Right forelimb (tissue), 1 donor: Measurements from ENCODE around the gene ELAVL4.
"Not testable (repeated sequence)": the region's sequence is repeated elsewhere in the genome, so short reads cannot be mapped to it uniquely, and the experiment has no call there.

ENCODE experiments used
- DNase-seq: peaks from one replicate; pipeline ENCODE4 v3.0.0-alpha.2; 2018

The ELAVL4 gene

GRCh38 chr1:50126927-50127715 lies 18.4 kb downstream of the ELAVL4 start:
- DNase-seq, result no peak

GRCh38 chr1:50129201-50129600 lies 20.5 kb downstream of the ELAVL4 start:
- DNase-seq, result no peak

GRCh38 chr1:50132347-50132894 lies 23.7 kb downstream of the ELAVL4 start:
- DNase-seq, result no peak

- DNase-seq, result no peak
These were observed 27.0 kb downstream of the ELAVL4 start for GRCh38 chr1:50135716-50136115.

GRCh38 chr1:50139339-50140181 lies 30.8 kb downstream of the ELAVL4 start:
- no peak for DNase-seq

- no peak for DNase-seq
These were observed 31.4 kb downstream of the ELAVL4 start for GRCh38 chr1:50140182-50140447.

GRCh38 chr1:50147191-50147850 lies 38.6 kb downstream of the ELAVL4 start:
- no peak for DNase-seq

- no peak for DNase-seq
These were observed 39.6 kb downstream of the ELAVL4 start for GRCh38 chr1:50148142-50148923.

GRCh38 chr1:50152236-50152635 lies 43.5 kb downstream of the ELAVL4 start:
- DNase-seq, result no peak

GRCh38 chr1:50155541-50155940 lies 46.8 kb downstream of the ELAVL4 start:
- no peak for DNase-seq

- no peak for DNase-seq
These were observed 47.7 kb downstream of the ELAVL4 start for GRCh38 chr1:50156241-50157010.

GRCh38 chr1:50157306-50157941 lies 48.7 kb downstream of the ELAVL4 start:
- no peak for DNase-seq

- DNase-seq, result no peak
These were observed 49.7 kb downstream of the ELAVL4 start for GRCh38 chr1:50158421-50158820.

GRCh38 chr1:50163680-50164079 lies 55.0 kb downstream of the ELAVL4 start:
- no peak for DNase-seq

- not testable (repeated sequence) for DNase-seq
These were observed 57.6 kb downstream of the ELAVL4 start for GRCh38 chr1:50166351-50166750.

GRCh38 chr1:50172299-50172698 lies 63.6 kb downstream of the ELAVL4 start:
- no peak for DNase-seq

GRCh38 chr1:50174101-50174500 lies 65.4 kb downstream of the ELAVL4 start:
- DNase-seq, result no peak

- no peak for DNase-seq
These were observed 67.3 kb downstream of the ELAVL4 start for GRCh38 chr1:50175719-50176639.

GRCh38 chr1:50177994-50178393 lies 69.3 kb downstream of the ELAVL4 start:
- no peak for DNase-seq

GRCh38 chr1:50179639-50180038 lies 70.9 kb downstream of the ELAVL4 start:
- DNase-seq, result no peak
